NCI-H510A (cell line): Measurements from ENCODE around the gene RPL31.

ENCODE experiments used
- DNase-seq: peaks from one replicate; lab custom pipeline; 2025; lab: John Stamatoyannopoulos, UW

RPL31 gene

GRCh38 chr2:100997509-100998234, 4.4 kb upstream of the RPL31 start:
- no peak for DNase-seq

GRCh38 chr2:100998235-100998573, 3.9 kb upstream of the RPL31 start:
- no peak for DNase-seq

- DNase-seq, result no peak
Observed at GRCh38 chr2:100999995-101000394, 2.1 kb upstream of the RPL31 start.

GRCh38 chr2:101002562-101003277, 631 bp downstream of the RPL31 start:
- no peak for DNase-seq

- no peak for DNase-seq
Observed at GRCh38 chr2:101003278-101003775, 1.2 kb downstream of the RPL31 start.

- no peak for DNase-seq
Observed at GRCh38 chr2:101004620-101005325, 2.7 kb downstream of the RPL31 start.

- no peak for DNase-seq
Observed at GRCh38 chr2:101006065-101006715, 4.1 kb downstream of the RPL31 start.

- DNase-seq, result no peak
Observed at GRCh38 chr2:101007415-101008345, 5.6 kb downstream of the RPL31 start.

- no peak for DNase-seq
Observed at GRCh38 chr2:101011152-101011551, 9.1 kb downstream of the RPL31 start.

GRCh38 chr2:101012054-101012705, 10.1 kb downstream of the RPL31 start:
- no peak for DNase-seq

GRCh38 chr2:101012706-101013181, 10.7 kb downstream of the RPL31 start:
- DNase-seq, result no peak

GRCh38 chr2:101014264-101014857, 12.3 kb downstream of the RPL31 start:
- DNase-seq, result no peak

- no peak for DNase-seq
Observed at GRCh38 chr2:101017371-101017770, 15.3 kb downstream of the RPL31 start.

- no peak for DNase-seq
Observed at GRCh38 chr2:101018934-101019333, 16.8 kb downstream of the RPL31 start.

GRCh38 chr2:101022221-101022620, 20.1 kb downstream of the RPL31 start:
- DNase-seq, result no peak

- no peak for DNase-seq
Observed at GRCh38 chr2:101023327-101024107, 21.4 kb downstream of the RPL31 start.

- DNase-seq, result no peak
Observed at GRCh38 chr2:101025561-101025960, 23.5 kb downstream of the RPL31 start.

GRCh38 chr2:101026253-101026701, 24.2 kb downstream of the RPL31 start:
- no peak for DNase-seq

GRCh38 chr2:101026923-101027469, 24.9 kb downstream of the RPL31 start:
- no peak for DNase-seq
